CD4-positive, alpha-beta T cell treated with Interleukin-6 at 100 ng/mL for 8 hours (primary cell): ENCODE results near the gene NKIRAS2.
"Not testable (repeated sequence)": the region's sequence is repeated elsewhere in the genome, so short reads cannot be mapped to it uniquely, and the experiment has no call there.

Experiments
- DNase-seq: peaks from one replicate; pipeline ENCODE4 v3.0.0-alpha.2; 2020; ENCODE audit warnings: mixed read lengths, low spot score

Gene NKIRAS2

DNA sequence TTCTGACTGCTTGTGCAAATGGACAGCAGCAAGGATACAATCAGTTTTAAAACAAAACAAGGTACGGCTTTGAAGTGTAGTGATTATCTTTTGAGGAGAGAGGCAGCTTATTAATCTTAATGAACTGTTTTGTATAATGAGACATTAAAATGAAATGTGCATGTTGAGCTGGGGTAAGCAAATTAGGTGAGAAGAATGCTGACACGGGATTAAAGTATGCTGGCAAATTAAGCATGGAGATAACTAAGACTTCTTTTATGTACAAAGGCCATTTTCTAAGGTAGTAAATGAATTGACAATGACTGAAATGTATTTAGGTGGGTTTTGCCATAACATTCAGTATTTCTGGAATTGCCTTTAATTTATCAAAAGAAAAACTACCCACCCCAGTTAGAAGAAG is 21.4 kb upstream of the NKIRAS2 start:
- DNase-seq, result no peak

DNA sequence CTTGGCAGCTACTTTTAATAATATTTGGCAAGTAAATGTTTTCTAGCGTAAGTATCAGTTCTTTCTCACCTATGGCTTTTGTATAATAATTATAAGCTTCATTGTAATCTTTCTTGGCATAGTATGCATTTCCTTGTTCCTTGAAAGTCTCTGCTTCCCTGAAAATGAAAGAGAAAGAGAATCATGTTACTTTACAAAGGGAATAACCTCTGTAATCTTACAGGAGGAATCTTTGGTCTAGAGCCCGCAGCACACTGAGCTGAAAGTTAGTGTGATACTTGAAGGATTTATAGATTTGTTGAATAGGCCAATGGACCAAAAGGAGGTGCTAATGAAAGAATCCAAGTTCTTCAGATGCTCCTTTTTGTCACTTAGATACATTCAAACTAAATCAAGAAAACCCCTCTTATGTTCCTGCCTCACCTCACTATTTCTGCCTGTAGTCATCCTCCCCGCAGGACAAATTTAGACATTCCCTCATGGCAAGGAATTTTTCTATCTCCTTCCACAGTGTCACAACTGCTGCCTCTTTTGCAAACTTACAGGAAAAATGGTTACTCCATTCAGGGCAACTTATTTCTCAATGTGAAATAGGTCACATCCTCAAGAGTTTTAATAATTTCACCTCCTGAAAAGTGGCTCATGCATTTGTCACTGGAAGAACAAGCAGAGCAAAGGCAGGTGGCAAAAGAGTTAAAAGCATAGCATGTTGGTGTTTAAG is 19.3 kb upstream of the NKIRAS2 start:
- DNase-seq, result no peak

- no peak for DNase-seq
Observed at GRCh38 chr17:42001729-42002128, 18.2 kb upstream of the NKIRAS2 start.

GRCh38 chr17:42002175-42002791 is 17.6 kb upstream of the NKIRAS2 start:
- DNase-seq, result no peak

DNA sequence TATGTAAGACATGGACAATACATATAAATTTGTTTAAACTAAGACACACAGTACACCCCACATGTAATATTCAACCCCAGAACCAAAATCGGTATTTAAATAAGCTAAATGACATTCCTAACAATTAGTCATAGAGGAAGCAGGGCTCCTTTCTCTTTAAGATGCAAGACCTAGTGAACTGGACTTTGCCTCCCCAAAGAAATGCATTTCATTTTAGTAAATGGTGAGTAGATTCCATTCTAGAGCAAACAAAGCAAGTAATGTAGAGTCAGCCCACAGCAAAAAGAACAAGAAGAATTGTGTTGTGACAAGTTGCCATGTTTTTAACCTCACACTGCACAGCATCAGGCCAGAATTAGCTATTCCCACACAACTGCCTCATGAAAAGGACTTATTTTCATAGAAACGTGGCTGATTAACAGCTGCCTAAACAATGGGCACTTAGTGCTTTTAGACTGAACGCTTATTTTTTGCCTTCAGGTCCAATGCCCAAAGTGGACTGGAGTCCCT is 17.0 kb upstream of the NKIRAS2 start:
- DNase-seq, result no peak

GRCh38 chr17:42005166-42005565 is 14.7 kb upstream of the NKIRAS2 start:
- no peak for DNase-seq

GRCh38 chr17:42009170-42009569 is 10.7 kb upstream of the NKIRAS2 start:
- no peak for DNase-seq

GRCh38 chr17:42010266-42010680 is 9.6 kb upstream of the NKIRAS2 start:
- DNase-seq, result not testable (repeated sequence)

- no peak for DNase-seq
Observed at GRCh38 chr17:42010898-42011516, 8.9 kb upstream of the NKIRAS2 start.

DNA sequence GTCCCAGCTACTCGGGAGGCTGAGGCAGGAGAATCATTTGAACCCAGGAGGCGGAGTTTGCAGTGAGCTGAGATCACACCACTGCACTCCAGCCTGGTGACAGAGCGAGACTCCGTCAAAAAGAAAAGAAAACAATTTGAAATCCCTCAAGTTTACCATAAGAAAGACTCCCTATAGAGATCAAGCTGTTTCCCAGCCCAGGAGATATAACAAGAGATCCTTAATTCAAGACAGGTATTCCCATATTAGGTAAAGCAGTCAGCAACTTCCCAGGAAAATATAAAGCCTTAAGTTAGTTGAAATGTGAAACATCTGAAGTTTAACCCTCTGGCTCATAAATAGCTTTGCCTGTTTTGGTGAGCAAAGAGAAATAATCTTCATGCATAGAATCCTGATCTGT is 7.5 kb upstream of the NKIRAS2 start:
- not testable (repeated sequence) for DNase-seq

DNA sequence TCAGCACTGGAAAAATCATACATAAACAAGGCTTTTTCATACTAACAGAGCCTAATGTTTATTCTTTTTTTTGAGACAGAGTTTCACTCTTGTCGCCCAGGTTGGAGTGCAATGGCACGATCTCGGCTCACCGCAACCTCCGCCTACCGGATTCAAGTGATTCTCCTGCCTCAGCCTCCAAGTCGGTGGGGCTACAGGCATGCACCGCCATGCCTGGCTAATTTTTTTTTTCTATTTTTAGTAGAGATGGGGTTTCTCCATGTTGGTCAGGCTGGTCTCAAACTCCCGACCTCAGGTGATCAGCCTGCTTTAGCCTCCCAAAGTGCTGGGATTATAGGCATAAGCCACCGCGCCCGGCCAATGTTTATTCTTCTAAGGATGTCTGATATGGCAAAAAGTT is 6.2 kb upstream of the NKIRAS2 start:
- not testable (repeated sequence) for DNase-seq

DNA sequence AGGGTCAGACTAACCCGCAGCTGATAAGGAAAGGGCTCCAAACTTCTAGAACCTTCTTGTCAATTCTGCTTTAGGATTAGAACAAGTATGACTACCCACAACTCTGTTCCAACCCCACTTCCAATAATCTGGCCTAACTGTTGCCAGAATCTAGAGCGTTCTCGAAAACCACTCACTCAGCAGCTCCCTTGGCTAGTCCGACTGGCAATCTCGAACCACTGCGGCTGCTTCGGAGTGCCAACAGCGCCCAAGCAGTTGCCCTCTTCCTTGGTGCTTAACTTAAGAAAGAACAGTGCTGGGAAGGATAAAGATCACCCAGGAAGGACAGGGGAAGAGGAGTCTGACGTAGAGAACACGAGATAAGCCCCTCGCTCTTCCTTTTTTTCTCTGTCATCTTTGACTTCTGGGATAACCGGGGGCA is 3.5 kb upstream of the NKIRAS2 start:
- no peak for DNase-seq

DNA sequence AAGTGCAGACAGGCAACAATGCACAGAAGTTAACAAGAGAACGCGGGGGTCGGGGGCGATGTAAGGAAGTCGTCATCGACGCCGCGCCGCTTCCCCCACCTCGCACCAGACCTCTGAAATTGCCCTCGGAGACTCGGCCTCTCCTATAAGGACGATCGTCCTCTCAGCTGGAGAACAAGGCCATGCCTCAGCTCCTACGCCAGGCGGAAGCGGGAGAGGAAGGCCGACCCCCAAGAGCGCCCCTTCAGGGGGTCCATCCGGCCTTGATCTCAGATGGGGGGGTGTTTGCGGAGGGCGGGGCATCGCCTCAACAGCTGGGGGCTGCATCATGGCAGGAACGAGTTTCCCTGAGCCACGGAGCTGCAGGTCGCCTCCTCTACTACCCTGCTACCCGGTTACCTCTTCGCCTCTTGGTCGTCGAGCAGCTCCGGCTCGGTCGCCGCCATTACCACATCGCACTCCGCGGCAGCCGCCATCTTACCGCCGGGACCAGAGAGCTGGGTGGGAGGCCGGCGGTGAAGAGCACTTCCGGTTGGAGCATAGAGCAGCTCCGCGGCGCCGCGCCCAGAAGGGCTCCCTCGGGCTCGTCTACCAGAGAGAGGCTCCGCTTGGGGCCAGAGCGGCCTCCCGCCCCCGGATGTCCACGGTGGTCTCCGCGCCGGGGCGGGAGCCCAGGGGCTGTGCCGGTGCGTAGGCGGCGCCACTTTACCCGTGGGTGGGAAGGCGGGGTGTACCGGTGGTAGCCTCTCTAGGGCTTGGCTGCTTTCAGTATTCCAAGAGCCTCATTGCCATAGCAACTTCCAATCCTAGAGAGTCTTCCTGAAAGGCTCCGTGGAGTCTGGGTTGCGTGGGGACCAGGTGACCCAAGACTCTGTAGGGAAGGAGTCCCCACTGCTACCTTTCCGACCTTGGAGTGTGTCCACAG is 2.7 kb upstream of the NKIRAS2 start, which contains the start of gene DNAJC7:
Gene DNAJC7 (minus strand): TSS at position 499 of the 925 bp plus-strand sequence. CDS start 23 bp downstream, at position 476.
- DNase-seq, result peak; percentile 89

DNA sequence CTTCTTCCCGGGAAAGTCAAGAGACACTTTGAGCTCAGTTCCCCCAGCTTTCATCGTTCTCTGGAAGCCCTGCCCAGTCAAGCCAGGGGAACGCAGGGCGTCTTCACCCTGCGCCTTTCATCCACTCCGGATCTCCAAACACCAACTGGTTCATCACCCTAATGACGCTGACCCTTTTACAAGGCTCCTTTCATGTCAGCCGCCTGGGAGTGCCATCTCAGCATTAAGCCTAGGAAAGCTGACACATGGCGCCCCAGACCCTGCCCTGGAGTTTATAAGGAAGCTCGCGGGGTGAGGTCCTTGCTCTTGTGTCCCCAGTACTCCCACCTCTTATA is 2.1 kb upstream of the NKIRAS2 start:
- DNase-seq, result no peak

GRCh38 chr17:42018339-42018738 is 1.6 kb upstream of the NKIRAS2 start:
- no peak for DNase-seq

GRCh38 chr17:42018988-42019387 is 902 bp upstream of the NKIRAS2 start:
- DNase-seq, result no peak

- DNase-seq, result not testable (repeated sequence)
Observed at GRCh38 chr17:42020845-42021244, 955 bp downstream of the NKIRAS2 start.

DNA sequence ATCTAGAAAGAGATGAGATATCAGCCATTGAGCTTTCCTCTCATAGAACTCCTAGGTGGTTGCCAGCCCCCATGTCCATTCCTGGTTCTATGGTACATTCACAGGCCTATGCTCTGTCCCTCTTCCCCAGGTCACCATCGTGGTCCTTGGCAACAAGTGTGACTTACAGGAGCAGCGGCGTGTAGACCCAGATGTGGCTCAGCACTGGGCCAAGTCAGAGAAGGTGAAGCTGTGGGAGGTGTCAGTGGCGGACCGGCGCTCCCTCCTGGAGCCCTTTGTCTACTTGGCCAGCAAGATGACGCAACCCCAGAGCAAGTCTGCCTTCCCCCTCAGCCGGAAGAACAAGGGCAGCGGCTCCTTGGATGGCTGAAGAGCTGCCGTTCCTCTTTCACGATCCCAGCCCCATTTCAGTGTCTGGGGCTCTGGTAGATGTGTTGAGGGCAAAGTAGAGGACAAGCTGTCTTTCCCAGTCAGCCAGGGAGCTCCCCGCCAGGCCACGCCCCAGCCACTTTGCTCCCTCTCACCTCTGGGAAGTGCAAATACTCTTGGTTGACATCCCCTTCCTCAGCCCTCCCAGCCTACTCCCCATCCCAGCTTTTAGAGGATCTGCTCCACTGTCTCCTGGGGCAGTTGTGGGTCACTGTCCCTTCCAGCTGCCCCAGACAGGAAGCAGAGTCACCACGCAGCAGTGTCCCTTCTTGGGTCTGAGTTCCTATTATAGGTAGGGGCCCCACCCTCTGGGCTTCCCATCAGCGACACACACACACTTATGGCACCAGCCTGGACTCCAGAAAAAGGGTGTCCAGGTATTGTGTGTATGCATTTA is 3.8 kb downstream of the NKIRAS2 start:
- DNase-seq, result no peak

- DNase-seq, result no peak
Observed at GRCh38 chr17:42025191-42025579, 5.3 kb downstream of the NKIRAS2 start.

GRCh38 chr17:42025936-42026335 is 6.0 kb downstream of the NKIRAS2 start:
- DNase-seq, result no peak
